ENCODE measurements around the gene GASK1A.

Gene GASK1A

GRCh38 chr3:42988097-42988496, 9.0 kb downstream of the GASK1A start:
- no peak overlapping the region for H3K4me3 ChIP-seq (ENCODE audit: insufficient read depth in 1 of 2, low read depth in 1 of 2, low read length in 2 of 2)
- H3K9ac ChIP-seq (ENCODE audit: low read length) = no peak overlapping the region
- H3K27ac ChIP-seq (ENCODE audit: low read length, poor library complexity, severe bottlenecking) = no peak overlapping the region
- peaks cover 26 to 27% of the 10 kb centered on the region in 2 experiments for H3K27me3 ChIP-seq (ENCODE audit: control insufficient read depth in 1 of 2, insufficient read depth in 1 of 2, low read length in 2 of 2)
- no peak overlapping the region for H3K4me2 ChIP-seq (ENCODE audit: low read length, poor library complexity, severe bottlenecking)
- no peak overlapping the region for H2BK120ac ChIP-seq (ENCODE audit: low read depth, low read length)
- H3K4me1 ChIP-seq (ENCODE audit: control insufficient read depth, insufficient read depth, low read depth, low read length) = no peaks in the 10 kb centered on the region
- H2BK15ac ChIP-seq (ENCODE audit: low read depth, poor library complexity, severe bottlenecking) = no peak overlapping the region
- 88% methylated on average over 3 of the region's 3 CpGs for WGBS
- no peak overlapping the region for H3K14ac ChIP-seq (ENCODE audit: low read length in 2 of 2)
- no peak overlapping the region for H3K23ac ChIP-seq (ENCODE audit: low read length in 2 of 2)
- H3K18ac ChIP-seq (ENCODE audit: low read depth in 1 of 2, low read length in 2 of 2) = no peak overlapping the region
- no peak overlapping the region for H4K8ac ChIP-seq (ENCODE audit: low read length)
- H2BK5ac ChIP-seq (ENCODE audit: low read depth, low read length, poor library complexity, severe bottlenecking) = no peak overlapping the region
- no peak overlapping the region for H2AFZ ChIP-seq (ENCODE audit: low read depth, low read length)
- H2AK5ac ChIP-seq (ENCODE audit: low read length, severe bottlenecking) = no peak overlapping the region
- H4K91ac ChIP-seq (ENCODE audit: low read length) = no peak overlapping the region
- no peaks in the 10 kb centered on the region for H3K79me1 ChIP-seq (replicated peaks; ENCODE audit: low read length, poor library complexity, severe bottlenecking)
- H3K36me3 ChIP-seq (ENCODE audit: control insufficient read depth in 1 of 2, insufficient read depth in 2 of 2, low read depth in 1 of 2, low read length in 2 of 2) = no peaks in the 10 kb centered on the region
- H3K4ac ChIP-seq (ENCODE audit: low read depth in 1 of 2, low read length in 2 of 2) = no peak overlapping the region
- no peak for DNase-seq
- no peaks in the 10 kb centered on the region for H3K9me3 ChIP-seq (ENCODE audit: control insufficient read depth, low read length)
- no peak overlapping the region for H2BK12ac ChIP-seq (ENCODE audit: low read length in 2 of 2)

GRCh38 chr3:42988566-42988965, 9.5 kb downstream of the GASK1A start:
- peaks cover 22 to 25% of the 10 kb centered on the region in 2 experiments for H3K27me3 ChIP-seq (ENCODE audit: control insufficient read depth in 1 of 2, insufficient read depth in 1 of 2, low read length in 2 of 2)
- H3K79me1 ChIP-seq (replicated peaks; ENCODE audit: low read length, poor library complexity, severe bottlenecking) = no peaks in the 10 kb centered on the region
- WGBS = 73% methylated on average over 5 of the region's 5 CpGs
- H4K91ac ChIP-seq (ENCODE audit: low read length) = no peak overlapping the region
- no peak overlapping the region for H3K14ac ChIP-seq (ENCODE audit: low read length in 2 of 2)
- H2BK120ac ChIP-seq (ENCODE audit: low read depth, low read length) = no peak overlapping the region
- H3K4me1 ChIP-seq (ENCODE audit: control insufficient read depth, insufficient read depth, low read depth, low read length) = no peaks in the 10 kb centered on the region
- H3K4me3 ChIP-seq (ENCODE audit: insufficient read depth in 1 of 2, low read depth in 1 of 2, low read length in 2 of 2) = no peak overlapping the region
- H3K27ac ChIP-seq (ENCODE audit: low read length, poor library complexity, severe bottlenecking) = no peak overlapping the region
- H2BK5ac ChIP-seq (ENCODE audit: low read depth, low read length, poor library complexity, severe bottlenecking) = no peak overlapping the region
- H3K9me3 ChIP-seq (ENCODE audit: control insufficient read depth, low read length) = no peaks in the 10 kb centered on the region
- no peak overlapping the region for H2AK5ac ChIP-seq (ENCODE audit: low read length, severe bottlenecking)
- H2BK15ac ChIP-seq (ENCODE audit: low read depth, poor library complexity, severe bottlenecking) = no peak overlapping the region
- H2AFZ ChIP-seq (ENCODE audit: low read depth, low read length) = no peak overlapping the region
- H3K9ac ChIP-seq (ENCODE audit: low read length) = no peak overlapping the region
- H3K18ac ChIP-seq (ENCODE audit: low read depth in 1 of 2, low read length in 2 of 2) = no peak overlapping the region
- DNase-seq = no peak
- no peak overlapping the region for H2BK12ac ChIP-seq (ENCODE audit: low read length in 2 of 2)
- H3K36me3 ChIP-seq (ENCODE audit: control insufficient read depth in 1 of 2, insufficient read depth in 2 of 2, low read depth in 1 of 2, low read length in 2 of 2) = no peaks in the 10 kb centered on the region
- H3K4me2 ChIP-seq (ENCODE audit: low read length, poor library complexity, severe bottlenecking) = no peak overlapping the region
- no peak overlapping the region for H4K8ac ChIP-seq (ENCODE audit: low read length)
- no peak overlapping the region for H3K23ac ChIP-seq (ENCODE audit: low read length in 2 of 2)
- H3K4ac ChIP-seq (ENCODE audit: low read depth in 1 of 2, low read length in 2 of 2) = no peak overlapping the region

- no peak overlapping the region for H2BK15ac ChIP-seq (ENCODE audit: low read depth, poor library complexity, severe bottlenecking)
- H3K4me1 ChIP-seq (ENCODE audit: control insufficient read depth, insufficient read depth, low read depth, low read length) = no peaks in the 10 kb centered on the region
- no peak overlapping the region for H3K18ac ChIP-seq (ENCODE audit: low read depth in 1 of 2, low read length in 2 of 2)
- DNase-seq = no peak
- H4K91ac ChIP-seq (ENCODE audit: low read length) = no peak overlapping the region
- no peak overlapping the region for H3K9ac ChIP-seq (ENCODE audit: low read length)
- H3K4me3 ChIP-seq (ENCODE audit: insufficient read depth in 1 of 2, low read depth in 1 of 2, low read length in 2 of 2) = no peak overlapping the region
- H3K79me1 ChIP-seq (replicated peaks; ENCODE audit: low read length, poor library complexity, severe bottlenecking) = no peaks in the 10 kb centered on the region
- no peak overlapping the region for H2BK120ac ChIP-seq (ENCODE audit: low read depth, low read length)
- H2AK5ac ChIP-seq (ENCODE audit: low read length, severe bottlenecking) = no peak overlapping the region
- no peak overlapping the region for H3K4ac ChIP-seq (ENCODE audit: low read depth in 1 of 2, low read length in 2 of 2)
- peaks cover 6 to 22% of the 10 kb centered on the region in 2 experiments for H3K27me3 ChIP-seq (ENCODE audit: control insufficient read depth in 1 of 2, insufficient read depth in 1 of 2, low read length in 2 of 2)
- H3K14ac ChIP-seq (ENCODE audit: low read length in 2 of 2) = no peak overlapping the region
- no peak overlapping the region for H2BK12ac ChIP-seq (ENCODE audit: low read length in 2 of 2)
- no peak overlapping the region for H3K27ac ChIP-seq (ENCODE audit: low read length, poor library complexity, severe bottlenecking)
- H3K9me3 ChIP-seq (ENCODE audit: control insufficient read depth, low read length) = no peaks in the 10 kb centered on the region
- H2AFZ ChIP-seq (ENCODE audit: low read depth, low read length) = no peak overlapping the region
- no peak overlapping the region for H4K8ac ChIP-seq (ENCODE audit: low read length)
- H3K4me2 ChIP-seq (ENCODE audit: low read length, poor library complexity, severe bottlenecking) = no peak overlapping the region
- no peak overlapping the region for H3K23ac ChIP-seq (ENCODE audit: low read length in 2 of 2)
- no peak overlapping the region for H2BK5ac ChIP-seq (ENCODE audit: low read depth, low read length, poor library complexity, severe bottlenecking)
- H3K36me3 ChIP-seq (ENCODE audit: control insufficient read depth in 1 of 2, insufficient read depth in 2 of 2, low read depth in 1 of 2, low read length in 2 of 2) = no peaks in the 10 kb centered on the region
- 82% methylated on average over 10 of the region's 11 CpGs for WGBS
Observed at GRCh38 chr3:42991341-42992315, 12.5 kb downstream of the GASK1A start.

- Histone ChIP-seq H2BK15ac (ENCODE audit: low read depth, poor library complexity, severe bottlenecking) (no peak overlapping the region), H4K8ac (ENCODE audit: low read length) (no peak overlapping the region), H2BK120ac (ENCODE audit: low read depth, low read length) (no peak overlapping the region), H3K9me3 (ENCODE audit: control insufficient read depth, low read length) (no peaks in the 10 kb centered on the region), H3K79me1 (replicated peaks; ENCODE audit: low read length, poor library complexity, severe bottlenecking) (no peaks in the 10 kb centered on the region), H2BK5ac (ENCODE audit: low read depth, low read length, poor library complexity, severe bottlenecking) (no peak overlapping the region), H3K4me3 (ENCODE audit: insufficient read depth in 1 of 2, low read depth in 1 of 2, low read length in 2 of 2) (no peak overlapping the region), H3K27ac (ENCODE audit: low read length, poor library complexity, severe bottlenecking) (no peak overlapping the region), H3K4me2 (ENCODE audit: low read length, poor library complexity, severe bottlenecking) (no peak overlapping the region), H4K91ac (ENCODE audit: low read length) (no peak overlapping the region), H3K36me3 (ENCODE audit: control insufficient read depth in 1 of 2, insufficient read depth in 2 of 2, low read depth in 1 of 2, low read length in 2 of 2) (no peaks in the 10 kb centered on the region), H3K27me3 (ENCODE audit: control insufficient read depth in 1 of 2, insufficient read depth in 1 of 2, low read length in 2 of 2) (peaks cover 0 to 13% of the 10 kb centered on the region in 2 experiments), H3K9ac (ENCODE audit: low read length) (no peak overlapping the region), H2AFZ (ENCODE audit: low read depth, low read length) (no peak overlapping the region), H3K18ac (ENCODE audit: low read depth in 1 of 2, low read length in 2 of 2) (no peak overlapping the region), H3K4me1 (ENCODE audit: control insufficient read depth, insufficient read depth, low read depth, low read length) (no peaks in the 10 kb centered on the region), H3K14ac (ENCODE audit: low read length in 2 of 2) (no peak overlapping the region), H2AK5ac (ENCODE audit: low read length, severe bottlenecking) (no peak overlapping the region), H2BK12ac (ENCODE audit: low read length in 2 of 2) (no peak overlapping the region), H3K4ac (ENCODE audit: low read depth in 1 of 2, low read length in 2 of 2) (no peak overlapping the region), H3K23ac (ENCODE audit: low read length in 2 of 2) (no peak overlapping the region)
- no CpG with 5 or more reads among the region's 3 CpGs for WGBS
- no peak for DNase-seq
Observed at GRCh38 chr3:42994595-42994994, 15.5 kb downstream of the GASK1A start.
